ENCODE results near the gene OR5A1.

DNA sequence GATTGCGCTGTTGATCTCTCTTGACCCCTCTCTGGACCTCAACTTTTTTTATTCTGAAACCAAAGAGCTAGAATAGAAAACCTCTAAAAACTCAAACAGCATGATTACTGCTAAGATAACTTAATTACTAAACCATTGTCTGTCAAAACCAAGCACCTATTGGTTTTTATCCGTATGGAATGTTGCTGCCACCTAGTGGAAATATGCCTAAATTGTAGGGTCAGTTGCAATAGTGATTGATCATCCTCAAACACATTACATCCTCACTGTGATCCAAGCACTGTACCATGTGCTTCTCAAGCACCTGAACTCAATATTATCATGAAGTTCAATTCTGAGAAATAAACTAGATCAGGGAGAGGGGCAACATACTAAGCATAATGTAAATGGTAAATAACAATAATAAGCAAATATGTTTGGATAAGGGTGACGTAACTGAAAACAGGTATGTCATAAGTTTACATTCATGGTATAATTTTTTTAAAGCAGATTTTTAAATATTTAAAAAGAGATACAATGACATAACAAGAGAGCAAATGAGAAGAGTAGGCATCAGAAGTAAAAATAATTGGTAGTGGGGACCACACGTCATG is 6.2 kb upstream of the OR5A1 start:
- TF ChIP-seq, protein P1, sequence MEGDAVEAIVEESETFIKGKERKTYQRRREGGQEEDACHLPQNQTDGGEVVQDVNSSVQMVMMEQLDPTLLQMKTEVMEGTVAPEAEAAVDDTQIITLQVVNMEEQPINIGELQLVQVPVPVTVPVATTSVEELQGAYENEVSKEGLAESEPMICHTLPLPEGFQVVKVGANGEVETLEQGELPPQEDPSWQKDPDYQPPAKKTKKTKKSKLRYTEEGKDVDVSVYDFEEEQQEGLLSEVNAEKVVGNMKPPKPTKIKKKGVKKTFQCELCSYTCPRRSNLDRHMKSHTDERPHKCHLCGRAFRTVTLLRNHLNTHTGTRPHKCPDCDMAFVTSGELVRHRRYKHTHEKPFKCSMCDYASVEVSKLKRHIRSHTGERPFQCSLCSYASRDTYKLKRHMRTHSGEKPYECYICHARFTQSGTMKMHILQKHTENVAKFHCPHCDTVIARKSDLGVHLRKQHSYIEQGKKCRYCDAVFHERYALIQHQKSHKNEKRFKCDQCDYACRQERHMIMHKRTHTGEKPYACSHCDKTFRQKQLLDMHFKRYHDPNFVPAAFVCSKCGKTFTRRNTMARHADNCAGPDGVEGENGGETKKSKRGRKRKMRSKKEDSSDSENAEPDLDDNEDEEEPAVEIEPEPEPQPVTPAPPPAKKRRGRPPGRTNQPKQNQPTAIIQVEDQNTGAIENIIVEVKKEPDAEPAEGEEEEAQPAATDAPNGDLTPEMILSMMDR (IDR thresholded peaks at IDR 0.05; ENCODE audit: extremely low read depth in 1 of 2, insufficient read depth in 1 of 2, low read depth in 1 of 2, low read length in 2 of 2), result peak; percentile 60 to 66
- no peak for TF ChIP-seq POLR2AphosphoS5 (IDR thresholded peaks at IDR 0.05; ENCODE audit: insufficient read depth, low read depth, low read length)

Data from endothelial cell of umbilical vein (primary cell).